Tibial nerve (tissue), 4 donors: ENCODE results near the gene SFXN4. TPM values are rescaled to one million over a fixed set of nuclear protein-coding genes. Genes with fewer than 3 reads are reported as not detected.
A peak's percentile ranks its signal among the peaks of the same experiment; 100 is the strongest.
"Not testable (repeated sequence)": the region's sequence is repeated elsewhere in the genome, so short reads cannot be mapped to it uniquely, and the experiment has no call there.

Experiments
- DNase-seq, 2 donors: peaks; one replicate each; pipeline ENCODE4 v3.0.0-alpha.2; 2019; ENCODE audit warnings: low spot score in 2 of 2
- H3K27ac ChIP-seq, 4 donors: fragments of 200-600 bp; sonication (generic) in 3 of 4; one replicate each; pipeline ENCODE4 v1.5.1; 2017 to 2019; ENCODE audit warnings: mild to moderate bottlenecking in 1 of 4
- H3K27me3 ChIP-seq, 2 donors: fragments of 200-600 bp; sonication (generic) in 1 of 2; one replicate each; pipeline versions ENCODE4 v1.5.1 to v1.6.0; 2017 to 2019
- H3K36me3 ChIP-seq, 3 donors: fragments of 200-600 bp; sonication (generic); one replicate each; pipeline ENCODE4 v1.5.1; 2018 to 2019
- H3K4me1 ChIP-seq, 4 donors: fragments of 200-600 bp; sonication (generic) in 3 of 4; one replicate each; pipeline ENCODE4 v1.5.1; 2017 to 2019
- H3K4me3 ChIP-seq, 4 donors: fragments of 200-600 bp; sonication (generic) in 3 of 4; one replicate each; pipeline ENCODE4 v1.5.1; 2017 to 2019; ENCODE audit warnings: mild to moderate bottlenecking in 1 of 4, moderate library complexity in 1 of 4
- H3K9me3 ChIP-seq, 4 donors: fragments of 200-600 bp; sonication (generic) in 3 of 4; one replicate each; pipeline ENCODE4 v1.5.1; 2017 to 2019
- EP300 ChIP-seq, 2 donors: sonication (generic); formaldehyde crosslinking; IDR thresholded peaks; one replicate each; pipeline ENCODE4 v1.6.1; 2017; ENCODE audit warnings: antibody characterized with exemption in 2 of 2, mild to moderate bottlenecking in 1 of 2
- POLR2A ChIP-seq, 2 donors: fragments of 450-650 bp; IDR thresholded peaks; one replicate each; pipeline ENCODE4 v1.6.1; 2017; ENCODE audit warnings: antibody characterized with exemption in 2 of 2, mild to moderate bottlenecking in 2 of 2, moderate library complexity in 2 of 2
- WGBS, 2 donors: methylation state at CpG; one replicate each; pipeline ENCODE4 v1.1.5; 2018; 5-methylcytosine and 5-hydroxymethylcytosine counted together
- total RNA-seq, 4 donors: library from RNA; depleted of rRNA; stranded (reverse); fragments of >200 nt; gene quantifications; one replicate each; pipeline ENCODE4 v1.1.0, GENCODE V29; 2016
- TF ChIP-seq, protein P1 (sequence below), 5 experiments: fragments of 200-600 bp in 3 of 5; fragments of 450-650 bp in 2 of 5; sonication (generic) in 3 of 5; IDR thresholded peaks; one replicate each; pipeline ENCODE4 v1.5.1; 2016 to 2019; ENCODE audit warnings: antibody characterized with exemption in 5 of 5, mild to moderate bottlenecking in 3 of 5, moderate library complexity in 2 of 5

The SFXN4 gene
- total RNA-seq, 4 donors from 2014 or later: 12.7 to 301 (median 19.1) TPM

GRCh38 chr10:119112056-119112455, 53.5 kb downstream of the SFXN4 start:
- H3K27me3 ChIP-seq: no peaks in the 10 kb centered on the region
- TF ChIP-seq POLR2A (IDR thresholded peaks at IDR 0.05): no peak
- TF ChIP-seq, protein P1, sequence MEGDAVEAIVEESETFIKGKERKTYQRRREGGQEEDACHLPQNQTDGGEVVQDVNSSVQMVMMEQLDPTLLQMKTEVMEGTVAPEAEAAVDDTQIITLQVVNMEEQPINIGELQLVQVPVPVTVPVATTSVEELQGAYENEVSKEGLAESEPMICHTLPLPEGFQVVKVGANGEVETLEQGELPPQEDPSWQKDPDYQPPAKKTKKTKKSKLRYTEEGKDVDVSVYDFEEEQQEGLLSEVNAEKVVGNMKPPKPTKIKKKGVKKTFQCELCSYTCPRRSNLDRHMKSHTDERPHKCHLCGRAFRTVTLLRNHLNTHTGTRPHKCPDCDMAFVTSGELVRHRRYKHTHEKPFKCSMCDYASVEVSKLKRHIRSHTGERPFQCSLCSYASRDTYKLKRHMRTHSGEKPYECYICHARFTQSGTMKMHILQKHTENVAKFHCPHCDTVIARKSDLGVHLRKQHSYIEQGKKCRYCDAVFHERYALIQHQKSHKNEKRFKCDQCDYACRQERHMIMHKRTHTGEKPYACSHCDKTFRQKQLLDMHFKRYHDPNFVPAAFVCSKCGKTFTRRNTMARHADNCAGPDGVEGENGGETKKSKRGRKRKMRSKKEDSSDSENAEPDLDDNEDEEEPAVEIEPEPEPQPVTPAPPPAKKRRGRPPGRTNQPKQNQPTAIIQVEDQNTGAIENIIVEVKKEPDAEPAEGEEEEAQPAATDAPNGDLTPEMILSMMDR (IDR thresholded peaks at IDR 0.05): no peak
- no peak for TF ChIP-seq EP300 (IDR thresholded peaks at IDR 0.05)
- peaks cover 0 to 87% (median 6%) of the 10 kb centered on the region in 3 donors for H3K36me3 ChIP-seq
- no peaks in the 10 kb centered on the region for H3K4me1 ChIP-seq
- H3K4me3 ChIP-seq: no peak overlapping the region
- H3K27ac ChIP-seq: no peak overlapping the region
- WGBS, 2 donors: 60 to 72% methylated on average over 4 of the region's 4 CpGs
- H3K9me3 ChIP-seq: no peaks in the 10 kb centered on the region
- DNase-seq: no peak

DNA sequence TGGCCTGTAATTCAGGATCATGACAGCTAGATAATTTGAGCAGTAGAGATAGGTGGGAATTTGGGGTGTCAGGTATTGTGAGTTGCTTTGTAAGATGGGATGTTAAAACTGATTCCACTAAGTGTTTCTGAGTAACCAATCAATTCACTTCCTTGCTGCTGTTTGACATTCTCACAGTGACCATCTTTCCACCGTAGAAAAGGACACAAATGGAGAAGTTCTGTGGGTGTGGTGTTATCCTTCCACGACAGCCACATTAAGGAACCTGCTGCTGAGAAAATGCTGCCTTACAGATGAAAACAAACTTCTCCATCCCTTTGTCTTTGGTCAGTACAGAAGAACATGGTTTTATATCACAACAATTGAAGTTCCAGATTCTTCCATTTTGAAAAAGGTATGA, 57.7 kb downstream of the SFXN4 start:
- not testable (repeated sequence) for H3K9me3 ChIP-seq, H3K4me3 ChIP-seq, H3K27ac ChIP-seq, H3K27me3 ChIP-seq, DNase-seq
- Histone ChIP-seq H3K36me3 (peaks cover 0 to 49% (median 4%) of the 10 kb centered on the region in 3 donors), H3K4me1 (peaks cover 0 to 13% (median 10%) of the 10 kb centered on the region in 4 donors)
- 73 to 88% methylated on average over 2 of the region's 2 CpGs for WGBS, 2 donors

DNA sequence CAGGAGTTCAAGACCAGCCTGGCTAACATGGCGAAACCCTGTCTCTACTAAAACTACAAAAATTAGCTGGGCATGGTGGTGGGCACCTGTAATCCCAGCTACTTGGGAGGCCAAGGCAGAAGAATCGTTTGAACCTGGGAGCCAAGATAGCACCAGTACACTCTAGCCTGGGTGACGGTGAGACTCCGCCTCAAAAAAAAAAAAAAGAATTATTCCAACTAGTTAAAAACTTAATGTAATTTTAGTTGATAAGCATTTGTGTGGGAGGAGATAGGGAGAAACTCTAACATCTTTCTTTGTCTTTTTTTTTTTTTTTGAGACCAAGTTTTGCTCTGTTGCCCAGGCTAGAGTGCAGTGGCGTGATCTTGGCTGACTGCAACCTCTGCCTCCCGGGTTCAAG, 58.4 kb downstream of the SFXN4 start:
- not testable (repeated sequence) for DNase-seq, H3K4me3 ChIP-seq, H3K27ac ChIP-seq, H3K27me3 ChIP-seq, H3K9me3 ChIP-seq
- peaks cover 0 to 13% (median 10%) of the 10 kb centered on the region in 4 donors for H3K4me1 ChIP-seq
- peaks cover 0 to 43% (median 4%) of the 10 kb centered on the region in 3 donors for H3K36me3 ChIP-seq
- 93 to 95% methylated on average over 6 of the region's 6 CpGs for WGBS, 2 donors

GRCh38 chr10:119105899-119106298, 59.6 kb downstream of the SFXN4 start:
- Histone ChIP-seq H3K4me1 (peaks cover 0 to 13% (median 10%) of the 10 kb centered on the region in 4 donors), H3K36me3 (peaks cover 0 to 31% (median 4%) of the 10 kb centered on the region in 3 donors)
- H3K4me3 ChIP-seq, H3K27ac ChIP-seq, H3K27me3 ChIP-seq, H3K9me3 ChIP-seq, DNase-seq: not testable (repeated sequence)
- 94 to 96% methylated on average over 7 of the region's 7 CpGs for WGBS, 2 donors

- Histone ChIP-seq H3K36me3 (peaks cover 0 to 23% (median 4%) of the 10 kb centered on the region in 3 donors), H3K4me3 (peak overlapping the region in 3 of 4 donors; percentile 79 to 99 (median 97)), H3K9me3 (no peaks in the 10 kb centered on the region), H3K27ac (no peak overlapping the region), H3K27me3 (no peaks in the 10 kb centered on the region), H3K4me1 (peaks cover 0 to 13% (median 10%) of the 10 kb centered on the region in 4 donors)
- WGBS, 2 donors: 84 to 86% methylated on average over 12 of the region's 12 CpGs
- DNase-seq: no peak
- TF ChIP-seq, protein P1 (IDR thresholded peaks at IDR 0.05): no peak
- TF ChIP-seq POLR2A (IDR thresholded peaks at IDR 0.05) (no peak), EP300 (IDR thresholded peaks at IDR 0.05) (no peak)
These were observed 60.4 kb downstream of the SFXN4 start for GRCh38 chr10:119105155-119105554.

GRCh38 chr10:119104654-119105015, 60.9 kb downstream of the SFXN4 start:
- peak in 1 of 2 donors; percentile 5 for DNase-seq
- no peak for TF ChIP-seq EP300 (IDR thresholded peaks at IDR 0.05)
- TF ChIP-seq, protein P1 (IDR thresholded peaks at IDR 0.05): no peak
- no peak for TF ChIP-seq POLR2A (IDR thresholded peaks at IDR 0.05)
- H3K27me3 ChIP-seq: no peaks in the 10 kb centered on the region
- H3K27ac ChIP-seq: peak overlapping the region in 1 of 4 donors; percentile 88
- no peaks in the 10 kb centered on the region for H3K9me3 ChIP-seq
- peak overlapping the region; percentile 58 to 99 (median 88) for H3K4me3 ChIP-seq
- 2 to 3% methylated on average over 17 of the region's 22 CpGs for WGBS, 2 donors
- H3K36me3 ChIP-seq: peaks cover 0 to 18% (median 4%) of the 10 kb centered on the region in 3 donors
- H3K4me1 ChIP-seq: peaks cover 0 to 13% (median 10%) of the 10 kb centered on the region in 4 donors
